Central memory CD8-positive, alpha-beta T cell (primary cell): ENCODE measurements around the gene TNFAIP2.

Source experiments
- ATAC-seq: fragments of 150-1000 bp; cut with Tn5 transposase; replicated peaks from 2 replicates; pipeline ENCODE4 v1.10.0; 2022; ENCODE audit warnings: mild to moderate bottlenecking, moderate FRiP score, moderate number of reproducible peaks; ENCODE audit not compliant: poor library complexity, severe bottlenecking; ENCODE audit errors: extremely low read depth
- DNase-seq, 2 donors: peaks; one replicate each; pipeline ENCODE4 v3.0.0; 2021; ENCODE audit warnings: low spot score in 2 of 2
- H3K27ac Mint-ChIP-seq: one replicate; pipeline ENCODE4 v1.8.0; 2022; ENCODE audit warnings: low read depth, mild to moderate bottlenecking, moderate library complexity, mixed read lengths
- H3K27me3 Mint-ChIP-seq: one replicate; pipeline ENCODE4 v1.8.0; 2022; ENCODE audit warnings: mixed read lengths
- H3K36me3 Mint-ChIP-seq: one replicate; pipeline ENCODE4 v1.8.0; 2022; ENCODE audit warnings: mild to moderate bottlenecking, moderate library complexity, mixed read lengths; ENCODE audit not compliant: insufficient read depth
- H3K4me1 Mint-ChIP-seq: one replicate; pipeline ENCODE4 v1.8.0; 2022; ENCODE audit warnings: mixed read lengths
- H3K4me3 Mint-ChIP-seq: one replicate; pipeline ENCODE4 v1.8.0; 2022; ENCODE audit warnings: mild to moderate bottlenecking, moderate library complexity, mixed read lengths
- H3K9me3 Mint-ChIP-seq: one replicate; pipeline ENCODE4 v1.8.0; 2022; ENCODE audit warnings: mixed read lengths

Gene TNFAIP2

GRCh38 chr14:103125098-103126070, 2.1 kb downstream of the TNFAIP2 start:
- Mint-ChIP-seq H3K27me3 (peaks cover 55% of the 10 kb centered on the region), H3K27ac (no peak overlapping the region), H3K4me1 (peaks cover 10% of the 10 kb centered on the region), H3K9me3 (no peaks in the 10 kb centered on the region), H3K36me3 (peaks cover 2% of the 10 kb centered on the region), H3K4me3 (no peak overlapping the region)
- DNase-seq (no peak), ATAC-seq (no peak)

GRCh38 chr14:103126088-103126872, 3.0 kb downstream of the TNFAIP2 start:
- Mint-ChIP-seq H3K27me3 (peaks cover 55% of the 10 kb centered on the region), H3K9me3 (no peaks in the 10 kb centered on the region), H3K36me3 (peaks cover 2% of the 10 kb centered on the region), H3K4me1 (peaks cover 10% of the 10 kb centered on the region), H3K27ac (no peak overlapping the region), H3K4me3 (no peak overlapping the region)
- DNase-seq = no peak
- no peak for ATAC-seq

GRCh38 chr14:103126873-103127304, 3.6 kb downstream of the TNFAIP2 start:
- peaks cover 2% of the 10 kb centered on the region for H3K36me3 Mint-ChIP-seq
- peaks cover 53% of the 10 kb centered on the region for H3K27me3 Mint-ChIP-seq
- ATAC-seq = no peak

GRCh38 chr14:103127356-103127755, 4.1 kb downstream of the TNFAIP2 start:
- H3K4me1 Mint-ChIP-seq = peaks cover 6% of the 10 kb centered on the region
- ATAC-seq (no peak), DNase-seq (no peak)
- peaks cover 2% of the 10 kb centered on the region for H3K36me3 Mint-ChIP-seq
- no peak overlapping the region for H3K4me3 Mint-ChIP-seq
- H3K27ac Mint-ChIP-seq = no peak overlapping the region
- H3K27me3 Mint-ChIP-seq = peaks cover 48% of the 10 kb centered on the region
- H3K9me3 Mint-ChIP-seq = no peaks in the 10 kb centered on the region

More at GRCh38 chr14:103126873-103127304, 3.6 kb downstream of the TNFAIP2 start:
- no peak for DNase-seq
- Mint-ChIP-seq H3K4me3 (no peak overlapping the region), H3K4me1 (peaks cover 10% of the 10 kb centered on the region), H3K9me3 (no peaks in the 10 kb centered on the region), H3K27ac (no peak overlapping the region)

GRCh38 chr14:103127861-103128598, 4.8 kb downstream of the TNFAIP2 start:
- no peaks in the 10 kb centered on the region for H3K9me3 Mint-ChIP-seq
- no peak overlapping the region for H3K4me3 Mint-ChIP-seq
- no peak overlapping the region for H3K27ac Mint-ChIP-seq
- DNase-seq (no peak), ATAC-seq (no peak)
- peaks cover 47% of the 10 kb centered on the region for H3K27me3 Mint-ChIP-seq
- peaks cover 5% of the 10 kb centered on the region for H3K4me1 Mint-ChIP-seq
- H3K36me3 Mint-ChIP-seq = peaks cover 4% of the 10 kb centered on the region

GRCh38 chr14:103128631-103129300, 5.5 kb downstream of the TNFAIP2 start:
- peaks cover 4% of the 10 kb centered on the region for H3K36me3 Mint-ChIP-seq
- no peak overlapping the region for H3K4me3 Mint-ChIP-seq
- H3K27me3 Mint-ChIP-seq = peaks cover 46% of the 10 kb centered on the region
- no peak overlapping the region for H3K27ac Mint-ChIP-seq
- no peaks in the 10 kb centered on the region for H3K9me3 Mint-ChIP-seq
- no peak for DNase-seq
- H3K4me1 Mint-ChIP-seq = peaks cover 5% of the 10 kb centered on the region
- no peak for ATAC-seq

- peaks cover 4% of the 10 kb centered on the region for H3K36me3 Mint-ChIP-seq
- no peaks in the 10 kb centered on the region for H3K9me3 Mint-ChIP-seq
- DNase-seq (no peak), ATAC-seq (no peak)
- H3K27me3 Mint-ChIP-seq = peaks cover 40% of the 10 kb centered on the region
- no peak overlapping the region for H3K4me3 Mint-ChIP-seq
- H3K4me1 Mint-ChIP-seq = no peaks in the 10 kb centered on the region
- no peak overlapping the region for H3K27ac Mint-ChIP-seq
Observed at GRCh38 chr14:103129301-103130016, 6.2 kb downstream of the TNFAIP2 start.

- ATAC-seq (no peak), DNase-seq (no peak)
- peaks cover 4% of the 10 kb centered on the region for H3K36me3 Mint-ChIP-seq
- no peaks in the 10 kb centered on the region for H3K4me1 Mint-ChIP-seq
- H3K4me3 Mint-ChIP-seq = no peak overlapping the region
- no peak overlapping the region for H3K27ac Mint-ChIP-seq
- H3K9me3 Mint-ChIP-seq = no peaks in the 10 kb centered on the region
- peaks cover 38% of the 10 kb centered on the region for H3K27me3 Mint-ChIP-seq
Observed at GRCh38 chr14:103130017-103130764, 6.9 kb downstream of the TNFAIP2 start.

- Mint-ChIP-seq H3K36me3 (peaks cover 4% of the 10 kb centered on the region), H3K9me3 (no peaks in the 10 kb centered on the region), H3K27ac (no peak overlapping the region), H3K4me3 (no peak overlapping the region), H3K27me3 (peaks cover 38% of the 10 kb centered on the region), H3K4me1 (no peaks in the 10 kb centered on the region)
- no peak for ATAC-seq
- no peak for DNase-seq
Observed at GRCh38 chr14:103130965-103131364, 7.7 kb downstream of the TNFAIP2 start.

GRCh38 chr14:103131580-103131979, 8.3 kb downstream of the TNFAIP2 start:
- no peak for DNase-seq
- Mint-ChIP-seq H3K9me3 (no peaks in the 10 kb centered on the region), H3K4me3 (no peak overlapping the region), H3K27ac (no peak overlapping the region), H3K4me1 (no peaks in the 10 kb centered on the region), H3K36me3 (peaks cover 4% of the 10 kb centered on the region), H3K27me3 (peaks cover 38% of the 10 kb centered on the region)
- ATAC-seq = no peak
